ENCODE measurements around the gene STAM.
A peak's percentile ranks its signal among the peaks of the same experiment; 100 is the strongest.
"Not testable (repeated sequence)": the region's sequence is repeated elsewhere in the genome, so short reads cannot be mapped to it uniquely, and the experiment has no call there.

Gene STAM

DNA sequence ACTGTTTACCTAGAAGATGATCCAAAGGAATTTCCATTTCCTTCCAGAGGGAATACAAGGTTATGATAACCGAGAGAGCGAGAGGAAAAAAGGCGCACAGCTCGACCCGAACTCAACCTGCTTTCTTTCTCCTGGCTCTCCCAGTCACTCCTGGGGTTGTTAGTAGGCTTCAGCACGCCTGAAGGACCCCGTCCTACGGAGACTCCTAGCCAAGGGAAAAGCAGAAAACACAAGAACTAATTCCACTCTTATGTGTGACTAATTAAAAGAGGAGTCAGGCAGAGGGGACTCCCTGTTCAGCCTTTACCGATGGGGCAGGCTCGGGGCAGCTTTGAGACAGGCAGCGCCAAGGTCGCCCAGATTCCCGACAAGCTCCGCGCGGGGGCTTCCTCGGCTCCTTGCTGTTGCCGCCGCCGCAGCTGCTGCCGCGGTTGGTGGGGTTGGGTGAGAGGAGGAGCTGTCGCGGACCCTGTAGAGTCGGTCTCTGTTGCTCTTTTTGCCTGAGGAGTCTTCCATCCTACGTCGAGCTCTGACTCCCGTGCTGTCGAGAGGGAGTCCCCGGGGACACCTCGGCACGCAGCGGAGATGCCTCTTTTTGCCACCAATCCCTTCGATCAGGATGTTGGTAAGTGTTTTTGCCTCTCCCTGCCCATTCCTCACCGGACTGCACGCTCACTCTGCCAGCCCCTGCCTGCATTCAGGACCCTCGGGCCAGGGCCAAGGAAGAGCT lies at the start of gene STAM:
Gene STAM (plus strand): TSS at position 397 of the 730 bp plus-strand sequence. CDS start 189 bp downstream, at position 586.
- DNase-seq (ENCODE audit: low read depth, low spot score) = peak; percentile 83

GRCh38 chr10:17597386-17597785 lies 46.6 kb upstream of the STAM start:
- no peak for DNase-seq (ENCODE audit: low read depth, low spot score)

GRCh38 chr10:17599089-17599488 lies 44.9 kb upstream of the STAM start:
- DNase-seq (ENCODE audit: low read depth, low spot score) = no peak

- DNase-seq (ENCODE audit: low read depth, low spot score) = no peak
These were observed 38.0 kb upstream of the STAM start for GRCh38 chr10:17605936-17606335.

- DNase-seq (ENCODE audit: low read depth, low spot score) = no peak
These were observed 37.4 kb upstream of the STAM start for GRCh38 chr10:17606547-17607040.

- no peak for DNase-seq (ENCODE audit: low read depth, low spot score)
These were observed 36.9 kb upstream of the STAM start for GRCh38 chr10:17607060-17607459.

DNA sequence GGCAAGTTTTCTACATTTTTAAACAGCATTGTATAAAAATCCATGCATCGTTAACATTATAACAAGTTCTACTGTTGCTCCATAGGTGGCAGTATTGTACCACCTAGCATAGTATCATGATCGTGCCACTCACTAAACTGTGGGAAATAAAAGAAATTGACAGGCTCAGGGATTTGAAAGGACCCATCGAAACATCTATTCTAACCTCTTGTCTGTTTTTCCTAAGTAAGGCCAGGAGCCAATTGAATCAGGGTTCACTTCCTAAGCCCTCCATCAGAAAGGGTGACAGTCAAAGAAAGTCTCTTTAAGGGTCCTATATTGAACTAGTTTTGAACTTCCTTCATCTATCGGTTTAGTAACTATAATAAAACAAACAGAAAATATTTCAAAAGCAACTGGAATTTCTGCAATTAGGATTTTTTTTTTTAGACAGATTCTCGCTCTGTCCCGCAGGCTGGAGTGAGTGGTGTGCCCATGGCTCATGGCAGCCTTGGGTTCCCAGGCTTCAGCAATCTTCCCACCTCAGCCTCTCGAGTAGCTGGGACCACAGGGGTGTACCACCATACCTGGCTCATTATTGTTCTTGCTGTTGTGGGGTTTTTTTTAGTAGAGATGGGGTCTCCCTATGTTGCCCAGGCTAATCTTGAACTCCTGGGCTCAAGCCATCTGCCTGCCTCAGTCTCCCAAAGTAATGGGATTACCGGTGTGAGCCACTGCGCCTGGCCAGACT lies 36.2 kb upstream of the STAM start:
- DNase-seq (ENCODE audit: low read depth, low spot score) = no peak

DNA sequence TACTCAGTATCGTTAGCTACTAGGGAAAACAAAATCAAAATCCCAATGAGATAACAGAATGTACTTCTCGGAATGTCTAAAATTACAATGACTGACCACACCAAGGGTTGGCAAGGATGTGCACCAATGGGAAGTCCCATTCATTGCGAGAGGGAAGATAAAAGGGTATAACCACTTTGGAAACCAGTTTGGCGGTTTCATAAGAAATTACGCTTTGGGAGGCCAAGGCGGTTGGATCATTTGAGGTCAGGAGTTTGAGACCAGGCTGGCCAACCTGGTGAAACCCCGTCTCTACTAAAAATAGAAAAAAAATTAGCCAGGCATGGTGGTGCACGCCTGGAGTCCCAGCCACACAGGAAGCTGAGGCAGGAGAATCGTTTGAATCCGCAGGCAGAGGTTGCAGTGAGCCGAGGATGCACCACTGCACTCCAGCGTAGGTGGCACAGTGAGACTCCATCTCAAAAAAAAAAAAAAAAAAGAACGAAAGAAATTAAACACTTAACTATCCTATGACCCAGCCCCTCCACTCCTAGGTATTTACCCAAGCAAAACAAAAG lies 34.4 kb upstream of the STAM start:
- DNase-seq (ENCODE audit: low read depth, low spot score) = no peak

DNA sequence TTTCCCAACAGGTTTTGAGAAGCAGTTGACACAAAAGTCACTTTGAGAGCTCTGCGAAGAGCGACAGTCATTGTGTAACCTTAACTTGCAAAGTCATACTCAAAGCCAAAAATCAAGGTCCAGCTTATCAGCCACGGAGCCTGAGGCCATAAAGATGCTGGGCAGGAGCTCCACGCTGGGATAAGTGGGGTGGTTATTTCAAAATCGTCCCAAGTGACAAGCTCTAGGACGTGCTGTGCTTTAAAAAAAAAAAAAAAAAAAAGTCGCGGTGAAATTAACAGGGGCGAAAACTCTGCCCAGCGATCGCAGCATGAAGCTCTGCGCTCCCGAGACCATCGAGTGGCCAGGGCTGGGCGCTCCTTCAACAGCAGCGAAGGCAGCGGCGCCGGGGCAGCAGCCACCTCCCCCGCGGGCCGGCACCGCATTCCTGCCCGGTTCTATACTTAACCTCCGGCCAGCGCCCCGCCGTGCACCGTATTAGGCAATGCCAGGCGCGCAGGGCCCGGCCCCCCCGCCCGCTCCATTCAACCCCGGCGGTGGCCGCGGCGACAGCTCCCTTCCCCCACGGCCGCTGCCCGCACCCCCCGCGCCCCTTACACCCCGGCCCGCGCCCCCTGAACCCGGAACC lies 27.4 kb upstream of the STAM start:
- peak; percentile 4 for DNase-seq (ENCODE audit: low read depth, low spot score)

DNA sequence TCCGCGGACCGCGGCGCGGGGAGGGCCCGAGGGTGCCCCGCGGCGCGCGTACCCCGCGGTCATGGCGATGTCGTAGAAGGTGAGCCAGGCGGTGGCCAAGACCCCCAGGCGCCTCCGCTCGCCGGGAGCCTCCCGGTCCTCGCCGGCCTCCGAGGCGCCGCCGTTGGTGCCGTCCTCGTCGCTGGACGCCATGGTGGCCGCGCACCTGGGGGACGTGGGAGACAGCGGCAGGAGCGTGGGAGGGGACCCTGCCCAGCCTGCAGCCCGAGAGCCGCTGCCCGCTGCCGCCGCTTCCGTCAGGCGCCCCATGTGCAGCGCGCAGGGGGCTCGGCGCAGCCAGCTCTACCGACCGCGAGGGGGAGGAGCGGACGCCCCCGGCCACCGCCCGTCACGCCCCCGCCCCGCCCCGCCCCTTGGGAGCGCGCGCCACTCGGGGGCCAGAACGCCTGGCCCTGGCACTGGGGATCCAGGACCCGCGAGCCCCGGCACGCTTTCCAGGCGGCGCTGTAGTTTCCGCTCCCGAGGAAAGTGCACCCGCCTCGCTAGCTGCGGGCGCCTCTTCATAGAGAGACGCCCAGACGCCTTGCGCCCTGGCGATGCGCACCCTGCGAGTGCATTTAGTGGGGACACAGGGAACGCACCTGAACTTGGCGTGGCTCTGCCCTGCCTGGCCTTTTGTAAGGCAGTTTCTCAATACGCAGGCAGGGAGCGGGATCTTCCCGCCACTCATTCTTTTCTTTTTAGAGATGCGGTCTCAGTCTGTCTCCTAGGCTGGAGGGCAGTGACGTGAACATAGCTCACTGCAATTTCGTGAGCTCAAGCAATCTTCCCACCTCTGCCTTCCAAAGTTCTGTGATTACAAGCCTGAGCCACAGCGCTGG lies 26.7 kb upstream of the STAM start, which contains the start of gene HACD1:
Gene HACD1 (minus strand): TSS at position 344 of the 881 bp plus-strand sequence. CDS start 35 bp downstream, at position 309.
- no peak for DNase-seq (ENCODE audit: low read depth, low spot score)

DNA sequence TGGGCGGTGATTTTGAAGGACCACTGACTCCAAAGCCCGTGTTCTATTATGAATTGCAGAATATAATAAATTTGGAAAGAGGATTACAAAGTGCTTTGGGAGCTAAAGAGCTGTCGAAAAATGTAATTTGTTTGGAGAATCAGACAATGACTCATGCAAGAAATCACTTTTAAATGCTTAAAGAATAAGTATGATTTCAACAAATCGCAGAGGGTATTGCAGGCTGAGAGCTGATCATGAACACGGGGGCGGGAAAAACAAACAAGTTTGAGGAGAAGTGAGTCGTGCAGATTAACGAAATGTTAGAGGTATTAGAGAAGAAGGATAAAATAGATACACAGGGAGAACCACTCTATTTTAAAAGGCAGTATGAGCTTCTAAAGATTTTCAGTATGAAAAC lies 21.9 kb upstream of the STAM start:
- no peak for DNase-seq (ENCODE audit: low read depth, low spot score)

DNA sequence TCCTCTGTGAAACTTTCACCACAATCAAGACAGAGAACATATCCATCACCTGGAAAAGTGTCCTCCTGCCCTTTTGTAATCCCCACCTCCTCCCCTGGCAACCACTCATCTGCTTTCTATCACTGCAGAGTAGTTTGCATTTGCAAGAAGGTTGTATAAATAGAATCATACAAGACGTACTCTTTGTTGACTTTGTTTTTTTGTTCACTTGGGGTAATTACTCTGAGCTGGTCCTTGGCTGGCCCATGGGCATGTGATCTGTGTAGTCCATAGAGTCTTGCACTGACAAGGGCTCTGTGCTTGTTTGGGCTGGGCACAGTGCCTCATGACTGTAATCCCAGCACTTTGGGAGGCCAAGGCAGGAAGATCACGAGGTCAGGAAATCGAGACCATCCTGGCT lies 19.0 kb upstream of the STAM start:
- DNase-seq (ENCODE audit: low read depth, low spot score) = no peak

GRCh38 chr10:17626656-17627055 lies 17.3 kb upstream of the STAM start:
- DNase-seq (ENCODE audit: low read depth, low spot score) = no peak

GRCh38 chr10:17632590-17632989 lies 11.4 kb upstream of the STAM start:
- DNase-seq (ENCODE audit: low read depth, low spot score) = not testable (repeated sequence)

DNA sequence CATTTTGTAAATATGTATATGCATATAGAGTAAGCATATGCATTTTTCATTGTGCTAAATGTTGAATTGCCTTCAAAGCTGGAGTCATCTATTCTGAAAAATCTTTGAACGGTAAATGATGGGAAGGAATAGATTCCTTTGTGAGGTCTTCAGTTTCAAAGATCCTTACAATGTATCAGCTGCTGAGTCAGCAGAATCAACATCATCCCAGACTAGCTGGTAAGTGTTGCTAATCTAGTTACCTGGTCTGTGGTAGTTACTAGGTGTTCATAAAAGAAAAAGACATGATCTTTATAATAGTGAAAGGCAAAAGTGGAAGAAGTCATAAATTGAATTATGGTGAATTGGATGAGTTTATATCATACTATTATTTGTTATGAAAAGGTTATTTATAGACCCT lies 10.6 kb upstream of the STAM start:
- DNase-seq (ENCODE audit: low read depth, low spot score) = no peak

GRCh38 chr10:17637869-17638268 lies 6.1 kb upstream of the STAM start:
- no peak for DNase-seq (ENCODE audit: low read depth, low spot score)

DNA sequence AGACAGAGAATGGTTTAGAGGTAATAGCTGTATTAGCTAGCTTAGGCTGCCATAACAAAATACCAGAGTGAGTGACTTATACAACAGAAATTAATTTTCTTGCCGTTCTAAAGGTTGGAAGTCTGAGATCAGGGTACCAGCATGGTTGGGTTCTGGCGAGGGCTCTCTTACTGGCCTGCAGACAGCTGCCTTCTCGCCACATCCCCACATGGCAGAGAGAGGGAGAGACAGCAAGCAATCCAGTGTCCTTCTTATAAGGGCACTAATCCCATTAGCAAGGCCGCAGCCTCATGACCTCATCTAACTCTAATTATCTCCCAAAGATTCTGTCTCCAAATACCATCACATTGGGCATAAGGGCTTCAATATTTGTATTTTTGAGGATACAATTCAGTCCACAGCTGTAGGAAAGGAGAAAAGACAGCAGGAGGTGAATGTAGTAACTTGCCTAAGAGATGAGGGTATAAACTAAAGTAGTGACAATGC lies 3.6 kb upstream of the STAM start:
- DNase-seq (ENCODE audit: low read depth, low spot score) = no peak

DNA sequence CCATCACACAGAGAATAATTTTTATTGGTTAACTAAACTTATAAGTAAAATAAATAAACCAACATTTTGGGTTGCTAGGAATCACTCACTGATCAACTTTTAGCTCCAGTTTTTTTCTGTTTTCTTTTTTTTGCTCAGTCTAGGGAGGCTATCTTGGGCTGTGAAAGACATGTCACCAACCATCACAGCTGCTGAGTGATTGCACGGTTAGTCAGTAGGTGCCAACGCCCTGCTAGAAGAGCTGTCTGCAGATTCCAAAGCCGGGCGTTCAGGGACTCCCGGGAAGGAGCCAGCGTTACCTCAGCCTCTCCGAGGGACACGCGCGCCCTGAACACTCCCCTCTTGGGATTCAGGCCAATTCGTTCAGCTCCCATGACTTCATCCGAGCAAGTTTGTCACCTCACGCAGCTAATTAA lies 604 bp upstream of the STAM start:
- DNase-seq (ENCODE audit: low read depth, low spot score) = no peak

DNA sequence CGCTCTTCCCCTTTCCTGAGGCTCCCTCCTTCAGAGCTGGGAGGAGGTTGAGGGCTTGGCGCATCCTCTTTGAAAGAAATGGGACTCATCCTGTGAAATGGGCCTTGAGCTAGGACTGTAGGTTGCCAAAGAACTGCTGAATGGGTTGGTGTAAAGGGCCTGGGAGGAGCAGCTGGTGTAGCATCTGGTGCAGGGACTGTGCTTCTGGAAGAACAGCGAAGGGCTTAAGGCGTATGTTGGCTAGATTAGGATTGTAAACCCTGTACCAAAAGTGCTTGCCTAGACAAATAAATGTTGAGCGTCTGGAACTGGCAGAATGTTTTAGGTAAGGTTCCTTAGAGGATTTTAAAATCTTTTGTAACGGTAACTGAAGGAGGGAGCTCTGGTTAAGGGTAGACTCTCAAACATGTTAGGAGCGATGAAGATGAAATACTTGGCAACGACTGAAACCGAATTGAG lies 563 bp downstream of the STAM start:
- no peak for DNase-seq (ENCODE audit: low read depth, low spot score)

DNA sequence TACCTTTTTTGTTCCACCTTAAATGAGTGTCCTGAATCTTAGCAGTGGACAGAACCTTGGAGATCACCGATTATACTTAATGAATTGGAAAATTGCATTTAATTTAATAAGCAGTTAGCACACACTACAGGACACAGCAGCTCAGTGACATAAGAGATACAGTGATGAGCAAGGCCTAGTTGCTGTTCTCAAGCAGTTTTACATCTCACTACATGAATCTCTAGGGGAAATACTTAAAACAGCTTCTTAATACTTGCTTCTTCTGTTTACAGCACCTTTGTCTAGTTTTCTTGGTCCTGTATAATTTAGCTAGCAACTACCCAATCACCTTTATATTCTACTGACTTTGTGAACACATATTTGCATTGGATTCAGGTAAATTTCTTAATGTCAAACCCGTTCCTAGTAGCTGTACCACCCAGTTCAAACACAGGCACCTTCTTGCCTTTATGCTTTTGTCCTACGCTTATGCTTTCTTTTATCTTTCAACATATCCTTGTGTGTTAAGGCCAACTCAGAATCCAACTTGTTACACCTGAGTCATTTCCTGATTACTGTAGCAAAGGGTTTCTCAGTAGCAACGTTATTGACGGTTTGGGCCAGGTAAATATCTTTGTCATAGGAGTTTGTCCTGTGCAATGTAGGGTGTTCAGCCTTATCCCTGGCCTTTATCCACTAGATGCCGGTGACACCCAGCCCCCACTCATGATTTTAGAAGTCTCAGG lies 1.8 kb downstream of the STAM start:
- DNase-seq (ENCODE audit: low read depth, low spot score) = no peak

Data from smooth muscle cell of the brain vasculature (primary cell).